Measurements from ENCODE around the gene UQCRC2.
A peak's percentile ranks its signal among the peaks of the same experiment; 100 is the strongest.

Gene UQCRC2

DNA sequence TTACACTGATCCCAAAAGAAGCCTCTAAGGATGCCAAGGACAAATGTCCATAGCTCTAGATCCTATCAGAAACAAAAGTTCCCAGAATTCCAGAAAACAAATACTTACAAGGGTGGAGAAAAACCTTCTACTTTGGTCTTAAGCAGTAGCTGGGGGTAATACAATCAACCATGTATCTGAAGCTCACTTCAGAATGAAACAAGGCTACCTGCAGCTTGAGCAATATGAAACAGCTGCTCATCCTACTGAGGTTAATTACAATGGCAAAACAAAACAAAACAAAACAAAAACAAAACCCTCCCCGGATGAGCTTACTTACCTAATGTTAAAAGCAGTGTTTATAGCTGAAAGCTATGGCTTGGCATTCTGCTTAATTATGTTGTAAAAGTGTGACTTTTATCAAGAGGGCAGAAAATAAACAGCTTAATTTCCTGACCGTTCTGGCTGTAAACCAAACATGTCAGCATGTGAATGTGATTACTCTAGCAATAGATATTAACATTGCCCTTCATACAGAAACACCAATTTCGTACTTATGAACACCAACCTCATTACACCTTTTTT lies 37.3 kb downstream of the UQCRC2 start:
- Histone ChIP-seq H3K27me3 (ENCODE audit: control insufficient read depth, insufficient read depth, low read length) (no peaks in the 10 kb centered on the region), H3K79me2 (no peaks in the 10 kb centered on the region), H3K4me3 (ENCODE audit: low read depth, low read length) (peak overlapping the region; percentile 22), H2AFZ (no peak overlapping the region), H3K4me1 (peaks cover 23% of the 10 kb centered on the region), H3K9me3 (ENCODE audit: control insufficient read depth, low read length) (no peaks in the 10 kb centered on the region), H3K27ac (no peak overlapping the region), H3K9ac (no peak overlapping the region), H3K4me2 (ENCODE audit: low read length) (peak overlapping the region; percentile 48), H3K36me3 (ENCODE audit: control insufficient read depth, insufficient read depth, low read length) (no peaks in the 10 kb centered on the region)
- TF ChIP-seq, protein P1, sequence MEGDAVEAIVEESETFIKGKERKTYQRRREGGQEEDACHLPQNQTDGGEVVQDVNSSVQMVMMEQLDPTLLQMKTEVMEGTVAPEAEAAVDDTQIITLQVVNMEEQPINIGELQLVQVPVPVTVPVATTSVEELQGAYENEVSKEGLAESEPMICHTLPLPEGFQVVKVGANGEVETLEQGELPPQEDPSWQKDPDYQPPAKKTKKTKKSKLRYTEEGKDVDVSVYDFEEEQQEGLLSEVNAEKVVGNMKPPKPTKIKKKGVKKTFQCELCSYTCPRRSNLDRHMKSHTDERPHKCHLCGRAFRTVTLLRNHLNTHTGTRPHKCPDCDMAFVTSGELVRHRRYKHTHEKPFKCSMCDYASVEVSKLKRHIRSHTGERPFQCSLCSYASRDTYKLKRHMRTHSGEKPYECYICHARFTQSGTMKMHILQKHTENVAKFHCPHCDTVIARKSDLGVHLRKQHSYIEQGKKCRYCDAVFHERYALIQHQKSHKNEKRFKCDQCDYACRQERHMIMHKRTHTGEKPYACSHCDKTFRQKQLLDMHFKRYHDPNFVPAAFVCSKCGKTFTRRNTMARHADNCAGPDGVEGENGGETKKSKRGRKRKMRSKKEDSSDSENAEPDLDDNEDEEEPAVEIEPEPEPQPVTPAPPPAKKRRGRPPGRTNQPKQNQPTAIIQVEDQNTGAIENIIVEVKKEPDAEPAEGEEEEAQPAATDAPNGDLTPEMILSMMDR (IDR thresholded peaks at IDR 0.05): no peak

DNA sequence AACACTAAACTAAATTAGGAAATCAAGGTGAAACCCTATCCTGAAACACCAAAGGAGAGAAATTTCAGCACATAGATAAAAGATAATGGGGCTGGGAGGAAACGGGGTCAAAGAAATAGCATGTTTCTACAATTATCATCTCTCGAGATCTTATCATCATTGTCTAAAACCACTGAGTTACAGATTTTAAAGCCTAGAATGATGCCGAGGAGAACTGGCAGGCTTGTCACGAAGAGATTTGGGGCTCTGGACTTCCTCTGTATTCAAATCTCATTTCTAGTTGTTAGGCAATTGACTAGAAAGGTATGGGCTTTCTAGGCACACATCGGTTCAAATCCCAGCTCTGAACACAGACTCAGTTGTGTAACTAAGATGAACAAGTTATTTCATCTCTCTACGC lies 38.5 kb downstream of the UQCRC2 start:
- Histone ChIP-seq H3K79me2 (no peaks in the 10 kb centered on the region), H3K9me3 (ENCODE audit: control insufficient read depth, low read length) (no peaks in the 10 kb centered on the region), H3K4me2 (ENCODE audit: low read length) (peak overlapping the region; percentile 37), H3K4me3 (ENCODE audit: low read depth, low read length) (no peak overlapping the region), H3K9ac (no peak overlapping the region), H2AFZ (no peak overlapping the region), H3K4me1 (peaks cover 22% of the 10 kb centered on the region), H3K36me3 (ENCODE audit: control insufficient read depth, insufficient read depth, low read length) (no peaks in the 10 kb centered on the region), H3K27ac (no peak overlapping the region), H3K27me3 (ENCODE audit: control insufficient read depth, insufficient read depth, low read length) (no peaks in the 10 kb centered on the region)
- TF ChIP-seq, protein P1 (IDR thresholded peaks at IDR 0.05): no peak

DNA sequence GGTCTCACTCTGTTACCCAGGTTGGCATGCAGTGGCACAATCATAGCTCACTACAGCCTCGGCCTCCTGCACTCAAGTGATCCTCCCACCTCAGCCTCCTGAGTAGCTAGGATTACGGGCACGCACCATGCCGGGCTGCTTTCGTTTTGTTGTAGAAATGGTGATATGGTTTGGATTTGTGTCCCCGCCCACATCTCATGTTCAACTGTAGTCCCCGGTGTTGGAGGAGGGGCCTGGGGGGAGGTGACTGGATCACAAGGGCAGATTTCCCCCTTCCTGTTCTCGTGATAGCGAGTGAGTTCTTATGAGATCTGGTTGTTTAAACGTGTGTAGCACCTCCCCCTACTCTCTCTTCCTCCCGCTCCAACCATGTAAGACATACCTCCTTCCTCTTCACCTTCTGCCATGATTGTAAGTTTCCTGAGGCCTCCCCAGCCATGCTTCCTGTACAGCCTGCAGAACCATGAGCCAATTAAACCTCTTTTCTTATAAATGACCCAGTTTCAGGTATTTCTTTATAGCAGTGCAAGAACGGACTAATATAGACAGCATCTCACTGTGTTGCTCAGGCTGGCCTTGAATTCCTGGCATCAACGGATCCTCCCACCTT lies 41.8 kb downstream of the UQCRC2 start:
- Histone ChIP-seq H3K9me3 (ENCODE audit: control insufficient read depth, low read length) (no peaks in the 10 kb centered on the region), H3K9ac (no peak overlapping the region), H2AFZ (no peak overlapping the region), H3K27me3 (ENCODE audit: control insufficient read depth, insufficient read depth, low read length) (no peaks in the 10 kb centered on the region), H3K4me1 (peaks cover 20% of the 10 kb centered on the region), H3K79me2 (no peaks in the 10 kb centered on the region), H3K4me2 (ENCODE audit: low read length) (no peak overlapping the region), H3K27ac (no peak overlapping the region), H3K36me3 (ENCODE audit: control insufficient read depth, insufficient read depth, low read length) (no peaks in the 10 kb centered on the region), H3K4me3 (ENCODE audit: low read depth, low read length) (no peak overlapping the region)
- TF ChIP-seq, protein P1 (IDR thresholded peaks at IDR 0.05): no peak

DNA sequence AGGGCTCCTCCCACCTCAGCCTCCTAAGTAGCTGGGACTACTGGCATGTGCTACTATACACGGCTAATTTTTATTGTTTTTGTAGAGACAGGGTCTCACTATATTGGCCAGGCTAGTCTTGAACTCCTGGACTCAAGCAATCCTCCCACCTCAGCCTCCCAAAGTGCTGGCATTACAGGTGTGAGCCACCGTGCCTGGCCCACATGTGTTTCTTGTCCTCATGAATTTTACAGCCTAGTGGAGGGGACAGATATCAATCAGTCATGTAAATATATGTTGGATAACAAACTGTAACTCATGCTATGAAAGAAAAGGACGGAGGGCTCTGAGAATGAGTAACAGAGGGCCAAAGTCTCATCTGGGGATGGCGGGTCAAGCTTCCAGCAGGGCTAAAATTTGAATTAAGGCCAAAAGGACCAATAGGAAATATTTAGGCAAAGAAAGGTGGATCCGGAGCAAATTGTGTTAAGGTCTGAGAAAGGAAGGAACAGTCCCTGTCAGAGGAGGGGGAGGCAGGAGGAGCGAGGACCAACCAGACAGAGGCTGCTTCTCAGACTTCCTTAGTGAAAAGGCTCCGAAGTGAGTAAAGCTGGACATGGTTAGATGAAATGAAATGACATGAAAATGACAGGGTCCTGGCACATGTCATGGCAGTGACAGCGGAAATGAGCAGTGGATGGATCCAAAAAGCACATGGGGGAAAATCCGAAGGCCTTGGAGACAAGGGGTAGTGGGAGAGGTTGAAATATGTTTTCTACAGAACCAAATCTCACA lies 43.9 kb downstream of the UQCRC2 start:
- Histone ChIP-seq H3K4me3 (ENCODE audit: low read depth, low read length) (no peak overlapping the region), H3K27me3 (ENCODE audit: control insufficient read depth, insufficient read depth, low read length) (no peaks in the 10 kb centered on the region), H2AFZ (no peak overlapping the region), H3K27ac (no peak overlapping the region), H3K4me2 (ENCODE audit: low read length) (no peak overlapping the region), H3K36me3 (ENCODE audit: control insufficient read depth, insufficient read depth, low read length) (no peaks in the 10 kb centered on the region), H3K9me3 (ENCODE audit: control insufficient read depth, low read length) (no peaks in the 10 kb centered on the region), H3K9ac (no peak overlapping the region), H3K4me1 (peaks cover 4% of the 10 kb centered on the region), H3K79me2 (peaks cover 7% of the 10 kb centered on the region)
- TF ChIP-seq, protein P1 (IDR thresholded peaks at IDR 0.05): no peak

Data from parathyroid adenoma (tissue), 2 donors.